ENCODE results near the gene ATR.
"Not testable (repeated sequence)": the region's sequence is repeated elsewhere in the genome, so short reads cannot be mapped to it uniquely, and the experiment has no call there.

ATR gene

GRCh38 chr3:142586803-142587406, 8.4 kb upstream of the ATR start:
- Histone ChIP-seq H2BK12ac (ENCODE audit: low read length) (no peak overlapping the region), H4K12ac (ENCODE audit: low read depth, low read length) (no peak overlapping the region), H3K4me1 (ENCODE audit: control insufficient read depth in 1 of 2, insufficient read depth in 2 of 2, low read length in 2 of 2) (no peaks in the 10 kb centered on the region), H3K79me1 (ENCODE audit: low read length) (no peaks in the 10 kb centered on the region), H2BK120ac (ENCODE audit: insufficient read depth, low read length, poor library complexity) (no peak overlapping the region), H4K91ac (ENCODE audit: low read depth, low read length) (no peak overlapping the region), H3K23ac (ENCODE audit: low read length) (no peak overlapping the region), H3K4ac (ENCODE audit: low read depth, low read length) (no peak overlapping the region), H4K8ac (ENCODE audit: low read depth, low read length) (no peak overlapping the region), H3K27ac (ENCODE audit: low read depth, low read length) (no peak overlapping the region), H3K4me3 (ENCODE audit: low read depth, low read length) (no peak overlapping the region), H3K9ac (ENCODE audit: low read length) (no peak overlapping the region), H3K36me3 (ENCODE audit: control insufficient read depth in 1 of 2, insufficient read depth in 2 of 2, low read length in 2 of 2) (no peaks in the 10 kb centered on the region), H3K4me2 (ENCODE audit: low read length) (no peak overlapping the region), H3K9me3 (ENCODE audit: insufficient read depth, low read depth, low read length) (no peaks in the 10 kb centered on the region), H2BK5ac (ENCODE audit: low read depth, low read length, poor library complexity) (no peak overlapping the region), H3K79me2 (ENCODE audit: control insufficient read depth, insufficient read depth, low read length, poor library complexity) (no peaks in the 10 kb centered on the region), H2AK5ac (ENCODE audit: low read length) (no peak overlapping the region), H3K18ac (ENCODE audit: low read length) (no peak overlapping the region), H3K27me3 (ENCODE audit: insufficient read depth, low read length) (no peaks in the 10 kb centered on the region), H2AFZ (ENCODE audit: insufficient read depth, low read length, poor library complexity) (no peak overlapping the region), H3K14ac (ENCODE audit: low read length) (no peak overlapping the region)
- no CpG with 5 or more reads among the region's 2 CpGs for WGBS (ENCODE audit: extremely low coverage, insufficient coverage, insufficient read length)
- DNase-seq, result peak; percentile 64 to 96

DNA sequence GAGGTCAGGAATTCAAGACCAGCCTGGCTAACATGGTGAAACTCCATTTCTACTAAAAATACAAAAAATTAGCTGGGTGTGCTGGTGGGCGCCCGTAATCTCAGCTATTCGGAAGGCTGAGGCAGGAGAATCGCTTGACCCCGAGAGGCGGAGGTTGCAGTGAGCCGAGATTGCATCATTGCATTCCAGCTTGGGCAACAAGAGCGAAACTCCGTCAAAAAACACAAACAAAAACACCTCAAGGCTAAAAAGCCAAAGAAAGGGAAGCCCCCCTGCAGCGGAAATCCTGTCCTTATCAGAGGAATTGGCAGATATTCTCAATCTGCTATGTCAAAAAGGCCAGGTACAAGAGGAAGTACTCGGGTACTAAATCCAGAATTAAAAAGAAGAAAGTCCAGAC, 2.5 kb upstream of the ATR start:
- H3K79me1 ChIP-seq (ENCODE audit: low read length); H3K36me3 ChIP-seq (ENCODE audit: control insufficient read depth in 1 of 2, insufficient read depth in 2 of 2, low read length in 2 of 2); H3K9me3 ChIP-seq (ENCODE audit: insufficient read depth, low read depth, low read length); H3K18ac ChIP-seq (ENCODE audit: low read length); H3K27me3 ChIP-seq (ENCODE audit: insufficient read depth, low read length); H3K4me1 ChIP-seq (ENCODE audit: control insufficient read depth in 1 of 2, insufficient read depth in 2 of 2, low read length in 2 of 2); H2AK5ac ChIP-seq (ENCODE audit: low read length); H2BK5ac ChIP-seq (ENCODE audit: low read depth, low read length, poor library complexity); H3K4me3 ChIP-seq (ENCODE audit: low read depth, low read length); H3K14ac ChIP-seq (ENCODE audit: low read length); H4K8ac ChIP-seq (ENCODE audit: low read depth, low read length); H2BK120ac ChIP-seq (ENCODE audit: insufficient read depth, low read length, poor library complexity); H3K27ac ChIP-seq (ENCODE audit: low read depth, low read length); H3K4ac ChIP-seq (ENCODE audit: low read depth, low read length); H3K79me2 ChIP-seq (ENCODE audit: control insufficient read depth, insufficient read depth, low read length, poor library complexity); H3K9ac ChIP-seq (ENCODE audit: low read length); H2BK12ac ChIP-seq (ENCODE audit: low read length); H4K12ac ChIP-seq (ENCODE audit: low read depth, low read length); H3K4me2 ChIP-seq (ENCODE audit: low read length); H2AFZ ChIP-seq (ENCODE audit: insufficient read depth, low read length, poor library complexity); H4K91ac ChIP-seq (ENCODE audit: low read depth, low read length); H3K23ac ChIP-seq (ENCODE audit: low read length): not testable (repeated sequence)
- WGBS (ENCODE audit: extremely low coverage, insufficient coverage, insufficient read length), result no CpG with 5 or more reads among the region's 11 CpGs
- peak in 1 of 2 donors; percentile 53 for DNase-seq

DNA sequence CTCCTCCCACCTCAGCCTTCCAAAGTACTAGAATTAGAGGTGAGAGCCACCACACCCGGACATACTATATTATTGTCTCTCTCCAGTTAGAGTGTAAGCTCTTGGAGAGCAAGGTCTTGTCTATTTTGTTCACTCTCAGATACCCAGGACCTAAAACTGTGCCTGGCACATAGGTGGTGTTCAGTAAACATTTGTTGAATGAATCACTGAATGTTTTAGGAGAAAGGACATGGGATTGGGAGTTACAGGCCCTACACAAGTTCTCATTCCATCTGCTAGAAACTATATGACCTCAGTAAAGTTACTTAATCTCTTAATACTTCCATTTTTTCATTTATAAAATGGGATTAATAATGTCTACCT, 1.5 kb upstream of the ATR start:
- Histone ChIP-seq H2BK12ac (ENCODE audit: low read length) (no peak overlapping the region), H3K4me3 (ENCODE audit: low read depth, low read length) (no peak overlapping the region), H3K18ac (ENCODE audit: low read length) (no peak overlapping the region), H3K9ac (ENCODE audit: low read length) (no peak overlapping the region), H3K36me3 (ENCODE audit: control insufficient read depth in 1 of 2, insufficient read depth in 2 of 2, low read length in 2 of 2) (no peaks in the 10 kb centered on the region), H2AFZ (ENCODE audit: insufficient read depth, low read length, poor library complexity) (no peak overlapping the region), H3K27ac (ENCODE audit: low read depth, low read length) (no peak overlapping the region), H2BK5ac (ENCODE audit: low read depth, low read length, poor library complexity) (no peak overlapping the region), H3K27me3 (ENCODE audit: insufficient read depth, low read length) (no peaks in the 10 kb centered on the region), H3K23ac (ENCODE audit: low read length) (no peak overlapping the region), H3K79me1 (ENCODE audit: low read length) (peaks cover 9% of the 10 kb centered on the region), H3K4me2 (ENCODE audit: low read length) (no peak overlapping the region), H2AK5ac (ENCODE audit: low read length) (no peak overlapping the region), H3K14ac (ENCODE audit: low read length) (no peak overlapping the region), H4K8ac (ENCODE audit: low read depth, low read length) (no peak overlapping the region), H3K79me2 (ENCODE audit: control insufficient read depth, insufficient read depth, low read length, poor library complexity) (peaks cover 7% of the 10 kb centered on the region), H4K91ac (ENCODE audit: low read depth, low read length) (no peak overlapping the region), H3K4me1 (ENCODE audit: control insufficient read depth in 1 of 2, insufficient read depth in 2 of 2, low read length in 2 of 2) (peaks cover 0 to 3% of the 10 kb centered on the region in 2 experiments), H4K12ac (ENCODE audit: low read depth, low read length) (no peak overlapping the region), H3K9me3 (ENCODE audit: insufficient read depth, low read depth, low read length) (no peaks in the 10 kb centered on the region), H2BK120ac (ENCODE audit: insufficient read depth, low read length, poor library complexity) (no peak overlapping the region), H3K4ac (ENCODE audit: low read depth, low read length) (no peak overlapping the region)
- no CpG with 5 or more reads among the region's 1 CpG for WGBS (ENCODE audit: extremely low coverage, insufficient coverage, insufficient read length)
- no peak for DNase-seq

- WGBS (ENCODE audit: extremely low coverage, insufficient coverage, insufficient read length), result no CpG with 5 or more reads among the region's 12 CpGs
Measured at GRCh38 chr3:142577696-142578328, 721 bp downstream of the ATR start.

More at GRCh38 chr3:142577696-142578328, 721 bp downstream of the ATR start:
- Histone ChIP-seq H3K4me2 (ENCODE audit: low read length) (peak overlapping the region; percentile 76), H3K18ac (ENCODE audit: low read length) (no peak overlapping the region), H3K79me2 (ENCODE audit: control insufficient read depth, insufficient read depth, low read length, poor library complexity) (peaks cover 7% of the 10 kb centered on the region), H3K4ac (ENCODE audit: low read depth, low read length) (no peak overlapping the region), H2BK120ac (ENCODE audit: insufficient read depth, low read length, poor library complexity) (peak overlapping the region; percentile 21), H2AFZ (ENCODE audit: insufficient read depth, low read length, poor library complexity) (peak overlapping the region; percentile 85), H3K4me3 (ENCODE audit: low read depth, low read length) (peak overlapping the region; percentile 99), H4K8ac (ENCODE audit: low read depth, low read length) (peak overlapping the region; percentile 88), H3K36me3 (ENCODE audit: control insufficient read depth in 1 of 2, insufficient read depth in 2 of 2, low read length in 2 of 2) (no peaks in the 10 kb centered on the region), H2AK5ac (ENCODE audit: low read length) (no peak overlapping the region), H3K23ac (ENCODE audit: low read length) (no peak overlapping the region), H3K27ac (ENCODE audit: low read depth, low read length) (no peak overlapping the region), H3K9me3 (ENCODE audit: insufficient read depth, low read depth, low read length) (no peaks in the 10 kb centered on the region), H4K91ac (ENCODE audit: low read depth, low read length) (no peak overlapping the region), H2BK5ac (ENCODE audit: low read depth, low read length, poor library complexity) (no peak overlapping the region), H3K27me3 (ENCODE audit: insufficient read depth, low read length) (no peaks in the 10 kb centered on the region), H3K9ac (ENCODE audit: low read length) (peak overlapping the region; percentile 87), H3K79me1 (ENCODE audit: low read length) (peaks cover 9% of the 10 kb centered on the region), H3K4me1 (ENCODE audit: control insufficient read depth in 1 of 2, insufficient read depth in 2 of 2, low read length in 2 of 2) (peaks cover 0 to 3% of the 10 kb centered on the region in 2 experiments), H4K12ac (ENCODE audit: low read depth, low read length) (peak overlapping the region; percentile 78), H2BK12ac (ENCODE audit: low read length) (no peak overlapping the region), H3K14ac (ENCODE audit: low read length) (no peak overlapping the region)
- DNase-seq, result peak in 1 of 2 donors; percentile 41

Data from trophoblast cell (in vitro differentiated cells and primary cell).